HepG2 (cell line): ENCODE measurements around the gene SLC7A8. TPM values are rescaled to one million over a fixed set of nuclear protein-coding genes. Genes with fewer than 3 reads are reported as not detected.
A peak's percentile ranks its signal among the peaks of the same experiment; 100 is the strongest.
"Not testable (repeated sequence)": the region's sequence is repeated elsewhere in the genome, so short reads cannot be mapped to it uniquely, and the experiment has no call there.

Experiments
- ATAC-seq: fragments of 200-7000 bp; cut with Tn5 transposase; 3 replicates; pipeline ENCODE4 v1.9.1; 2020; ENCODE audit warnings: mild to moderate bottlenecking, moderate library complexity
- BruUV-seq: library from RNA; stranded (reverse); fragments of 400-500 nt; replicated peaks from 2 replicates; lab custom pipeline; 2021; lab: Mats Ljungman, UMichigan
- CTCF ChIA-PET: fragments of 300-600 bp; formaldehyde crosslinking; extraction: SDS; loops from one replicate; lab custom pipeline; 2021; ENCODE audit warnings: low total read pairs, inconsistent platforms, low intra/inter-chr PET ratio; lab: Yijun Ruan, JAX
- POLR2A ChIA-PET: fragments of 350-600 bp; sonication (Branson Sonifier 250); formaldehyde crosslinking; loops from one replicate; lab custom pipeline; 2020; ENCODE audit warnings: antibody characterized with exemption, inconsistent platforms; lab: Yijun Ruan, JAX
- DNase-seq: peaks from one replicate; pipeline ENCODE4 v3.0.0-alpha.2; 2015; ENCODE audit warnings: low spot score
- FAIRE-seq: peaks from 3 replicates; lab custom pipeline; 2011; peaks lifted over from hg19 to GRCh38; lab: Jason Lieb, UNC
- H2AFZ ChIP-seq: one replicate; pipeline ENCODE4 v1.6.1; 2011; ENCODE audit warnings: low read length, inconsistent platforms
- H3K27ac ChIP-seq: fragments of 300-600 bp; 3 replicates; pipeline ENCODE4 v1.8.0; 2011; ENCODE audit warnings: mixed run types, mild to moderate bottlenecking, mixed read lengths, low read length, inconsistent platforms; ENCODE audit not compliant: insufficient read depth; ENCODE audit errors: extremely low read length
- H3K27me3 ChIP-seq, 2 experiments: fragments of 200-600 bp in 1 of 2; 2 replicates in 1 of 2; 3 replicates in 1 of 2; pipeline versions ENCODE4 v1.6.0 to v1.8.0; 2011; ENCODE audit warnings: low read length in 2 of 2, mild to moderate bottlenecking in 2 of 2, moderate library complexity in 2 of 2, inconsistent platforms in 1 of 2; ENCODE audit not compliant: insufficient read depth in 2 of 2, control insufficient read depth in 1 of 2
- H3K36me3 ChIP-seq, 2 experiments: fragments of 200-600 bp in 1 of 2; replicated peaks in 1 of 2; 2 replicates in 1 of 2; 3 replicates in 1 of 2; pipeline versions ENCODE4 v1.5.1 to v1.8.0; 2011; ENCODE audit warnings: low read length in 2 of 2, inconsistent platforms in 1 of 2; ENCODE audit not compliant: insufficient read depth in 2 of 2, control insufficient read depth in 1 of 2
- H3K4me1 ChIP-seq: 2 replicates; pipeline ENCODE4 v1.5.1; 2012; ENCODE audit warnings: low read length, inconsistent platforms; ENCODE audit not compliant: insufficient read depth
- H3K4me2 ChIP-seq: 2 replicates; pipeline ENCODE4 v1.6.0; 2011; ENCODE audit warnings: low read depth, low read length, inconsistent platforms
- H3K4me3 ChIP-seq, 3 experiments: fragments of 200-600 bp in 1 of 3; sonication (generic), shearing (Covaris generic) in 1 of 3; replicated peaks in 1 of 3; 2 replicates each; pipeline ENCODE4 v1.5.1; 2011 to 2016; ENCODE audit warnings: low read length in 3 of 3, inconsistent platforms in 2 of 3, low read depth in 2 of 3, mild to moderate bottlenecking in 2 of 3, control low read depth in 1 of 3, mixed read lengths in 1 of 3; ENCODE audit not compliant: insufficient read depth in 1 of 3
- H3K79me2 ChIP-seq: one replicate; pipeline ENCODE4 v1.6.1; 2011; ENCODE audit warnings: low read length, inconsistent platforms; ENCODE audit not compliant: insufficient read depth
- H3K9ac ChIP-seq: 2 replicates; pipeline ENCODE4 v1.6.0; 2011; ENCODE audit warnings: mild to moderate bottlenecking, low read depth, low read length, inconsistent platforms; ENCODE audit not compliant: insufficient read depth
- H3K9me3 ChIP-seq: 2 replicates; pipeline ENCODE4 v1.5.1; 2012; ENCODE audit warnings: mild to moderate bottlenecking, low read length
- H4K20me1 ChIP-seq: 2 replicates; pipeline ENCODE4 v1.6.0; 2011; ENCODE audit warnings: inconsistent platforms, mild to moderate bottlenecking, low read length, moderate library complexity; ENCODE audit not compliant: insufficient read depth
- CBX2 ChIP-seq, 2 experiments: fragments of 200-600 bp in 1 of 2; sonication (generic); formaldehyde crosslinking in 1 of 2; IDR thresholded peaks; 2 replicates each; pipeline versions ENCODE4 v1.7.0 to v1.8.1; 2018 to 2022; ENCODE audit warnings: low read depth in 2 of 2, low read length in 1 of 2, mild to moderate bottlenecking in 1 of 2, missing genetic modification reagents in 1 of 2
- ELF1 ChIP-seq: sonication (generic); formaldehyde crosslinking; IDR thresholded peaks from 2 replicates; pipeline ENCODE4 v1.4.0; 2020; ENCODE audit warnings: missing genetic modification reagents
- HES4 ChIP-seq: sonication (generic); formaldehyde crosslinking; IDR thresholded peaks from 2 replicates; pipeline ENCODE4 v1.9.0; 2021; ENCODE audit warnings: mild to moderate bottlenecking, missing genetic modification reagents, borderline replicate concordance
- IKZF4 ChIP-seq: sonication (generic); formaldehyde crosslinking; IDR thresholded peaks from 2 replicates; pipeline ENCODE4 v1.5.1; 2020; ENCODE audit warnings: borderline replicate concordance, mild to moderate bottlenecking, low read depth, missing genetic modification reagents; ENCODE audit errors: not compliant biosample characterization
- TEAD3 ChIP-seq: optimal IDR thresholded peaks from 2 replicates; pipeline ENCODE3; 2016; ENCODE audit warnings: borderline replicate concordance
- WGBS: methylation state at CpG from one replicate; pipeline ENCODE4 v1.1.6; 2017; ENCODE audit warnings: low lambda C conversion rate; 5-methylcytosine and 5-hydroxymethylcytosine counted together
- in situ Hi-C: cut with HindIII; loops from 2 replicates; pipeline ENCODE4 v1.10.0; 2017; ENCODE audit warnings: low pct_unique_long_range_greater_than_20kb; ENCODE audit not compliant: extremely low pct_ligation_motif_present
- intact Hi-C: fragments of 100-400 bp; cut with micrococcal nuclease; formaldehyde crosslinking; loops from one replicate; pipeline ENCODE4 v1.10.0; 2022; ENCODE audit not compliant: unreplicated experiment
- polyA plus RNA-seq, 8 experiments: library from polyadenylated mRNA; depleted of rRNA in 3 of 8; stranded (reverse) in 7 of 8; unstranded in 1 of 8; fragments of >200 nt; fragmentation: Illumina TruSeq in 4 of 8; extraction: Trizol in 4 of 8; gene quantifications; 2 replicates each; pipeline versions ENCODE4 v1.2.1 to v1.2.3, GENCODE V29; 2011 to 2016; ENCODE audit warnings: low read depth in 4 of 8, missing spikeins in 1 of 8, mixed read lengths in 1 of 8; ENCODE audit not compliant: insufficient read depth in 1 of 8
- total RNA-seq, 5 experiments: library from RNA; depleted of rRNA; stranded (reverse); fragments of >200 nt; fragmentation: Illumina TruSeq; extraction: Trizol; gene quantifications; 2 replicates each; pipeline ENCODE4 v1.2.3, GENCODE V29; 2016; ENCODE audit warnings: low read depth in 1 of 5
- TF ChIP-seq, protein P1 (sequence below): sonication (generic); IDR thresholded peaks from 2 replicates; pipeline ENCODE4 v1.6.1; 2016; ENCODE audit warnings: low read depth, borderline replicate concordance
- TF ChIP-seq, protein P2 (sequence below): sonication (generic); formaldehyde crosslinking; IDR thresholded peaks from 2 replicates; pipeline ENCODE4 v1.9.0; 2021; ENCODE audit warnings: mild to moderate bottlenecking, missing genetic modification reagents

SLC7A8 gene
- total and polyA plus RNA-seq, 2 of the 13 experiments (the other 11 are each of a cell fraction or from before 2014, with no cell fraction given): 0.25 TPM; not detected in 1

DNA sequence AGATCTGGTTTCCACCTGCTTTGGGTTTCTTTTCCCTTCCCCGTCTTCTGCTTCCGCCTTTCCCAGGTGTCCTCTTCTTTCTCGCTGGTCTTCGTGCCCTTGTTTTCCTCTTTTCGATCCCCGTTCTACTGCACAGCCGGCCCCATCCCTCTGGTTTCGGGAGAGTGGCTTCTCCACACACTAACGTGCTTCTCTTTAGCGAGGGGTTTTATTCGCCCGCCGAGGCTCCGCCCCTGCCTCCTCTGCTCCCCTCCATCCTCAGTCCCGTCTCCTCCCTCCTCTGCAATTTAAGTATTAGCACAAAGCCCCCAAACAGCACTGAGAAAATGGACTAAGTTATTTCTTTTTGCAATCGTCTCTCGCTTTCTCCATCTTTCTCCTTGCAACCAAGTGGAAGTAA lies at the start of gene SLC7A8 (continued):
- TF ChIP-seq CBX2 (IDR thresholded peaks at IDR 0.05; ENCODE audit: low read depth, low read length): 0 out of 2 replicates have a peak, but pooled peaks have one; percentile 15
- TF ChIP-seq CBX2 (CRISPR knock-in tag; IDR thresholded peaks at IDR 0.05; ENCODE audit: low read depth): no peak; the same call in 1 of the 2 replicates
- TF ChIP-seq HES4: 0 out of 2 replicates have a peak, but pooled peaks have one; percentile 26
- TF ChIP-seq IKZF4 (CRISPR knock-in tag): no peak
- no peak for TF ChIP-seq ELF1

DNA sequence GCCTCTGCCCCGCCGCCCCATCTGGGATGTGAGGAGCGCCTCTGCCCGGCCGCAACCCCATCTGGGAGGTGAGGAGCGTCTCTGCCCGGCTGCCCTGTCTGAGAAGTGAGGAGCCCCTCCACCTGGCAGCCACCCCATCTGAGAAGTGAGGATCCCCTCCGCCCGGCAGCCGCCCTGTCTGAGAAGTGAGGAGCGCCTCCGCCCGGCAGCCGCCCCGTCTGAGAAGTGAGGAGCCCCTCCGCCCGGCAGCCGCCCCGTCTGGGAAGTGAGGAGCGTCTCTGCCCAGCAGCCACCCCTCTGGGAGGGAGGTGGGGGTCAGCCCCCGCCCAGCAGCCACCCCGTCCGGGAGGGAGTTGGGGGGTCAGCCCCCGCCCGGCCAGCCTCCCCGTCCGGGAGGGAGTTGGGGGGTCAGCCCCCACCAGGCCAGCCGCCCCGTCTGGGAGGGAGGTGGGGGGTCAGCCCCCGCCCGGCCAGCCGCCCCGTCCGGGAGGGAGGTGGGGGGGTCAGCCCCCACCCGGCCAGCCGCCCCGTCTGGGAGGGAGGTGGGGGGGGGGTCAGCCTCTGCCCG lies 48.9 kb upstream of the SLC7A8 start:
- H3K27ac ChIP-seq, in situ Hi-C loops, BruUV-seq, H3K4me1 ChIP-seq, H3K4me3 ChIP-seq, POLR2A ChIA-PET, H3K4me2 ChIP-seq, DNase-seq, H3K9ac ChIP-seq, H3K27me3 ChIP-seq, H4K20me1 ChIP-seq, intact Hi-C loops, FAIRE-seq, CTCF ChIA-PET, H2AFZ ChIP-seq, H3K79me2 ChIP-seq, ATAC-seq, H3K9me3 ChIP-seq, H3K36me3 ChIP-seq: not testable (repeated sequence)
- whole genome bisulfite sequencing: 86% methylated on average over 38 of the region's 38 CpGs

DNA sequence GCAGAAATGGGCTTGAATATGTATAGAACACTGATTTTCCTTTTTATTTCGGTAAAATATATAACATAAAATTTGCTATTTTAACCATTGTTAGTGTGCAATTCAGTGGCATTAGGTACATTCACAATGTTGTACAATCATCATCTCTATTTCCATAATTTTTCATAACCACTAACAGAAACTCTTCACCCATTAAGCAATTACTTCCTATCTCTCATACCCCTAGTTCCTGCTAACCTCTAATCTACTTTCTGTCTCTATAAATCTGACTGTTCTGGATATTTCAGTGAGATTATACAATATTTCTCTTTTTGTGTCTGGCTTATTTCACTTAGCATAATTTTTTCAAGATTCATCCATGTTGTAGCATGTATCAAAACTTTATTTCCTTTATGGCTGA lies 45.4 kb upstream of the SLC7A8 start:
- H3K4me2 ChIP-seq: no peak overlapping the region
- DNase-seq (no peak), FAIRE-seq (no peak), ATAC-seq (no peak)
- H3K9me3 ChIP-seq: no peaks in the 10 kb centered on the region
- no peaks in the 10 kb centered on the region for H3K36me3 ChIP-seq
- 0 out of 5 replicates have a peak, but pooled peaks cover 0 to 2% of the 10 kb centered on the region in 2 experiments for H3K27me3 ChIP-seq
- intact Hi-C loops (no loop called here), in situ Hi-C loops (no loop called here)
- CTCF ChIA-PET: no interaction called here
- no peak overlapping the region for H3K27ac ChIP-seq
- H3K4me1 ChIP-seq: no peaks in the 10 kb centered on the region
- WGBS: 3% methylated on average over 1 of the region's 1 CpG
- H3K9ac ChIP-seq: no peak overlapping the region
- H3K4me3 ChIP-seq: no peak overlapping the region
- H4K20me1 ChIP-seq: no peaks in the 10 kb centered on the region
- no peak overlapping the region for H2AFZ ChIP-seq
- no peaks in the 10 kb centered on the region for H3K79me2 ChIP-seq
- POLR2A ChIA-PET: no interaction called here
- BruUV-seq: no TSS peak
- no peak for TF ChIP-seq TEAD3 (CRISPR knock-in tag)
- TF ChIP-seq, protein P1, sequence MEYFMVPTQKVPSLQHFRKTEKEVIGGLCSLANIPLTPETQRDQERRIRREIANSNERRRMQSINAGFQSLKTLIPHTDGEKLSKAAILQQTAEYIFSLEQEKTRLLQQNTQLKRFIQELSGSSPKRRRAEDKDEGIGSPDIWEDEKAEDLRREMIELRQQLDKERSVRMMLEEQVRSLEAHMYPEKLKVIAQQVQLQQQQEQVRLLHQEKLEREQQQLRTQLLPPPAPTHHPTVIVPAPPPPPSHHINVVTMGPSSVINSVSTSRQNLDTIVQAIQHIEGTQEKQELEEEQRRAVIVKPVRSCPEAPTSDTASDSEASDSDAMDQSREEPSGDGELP: no peak
- TF ChIP-seq, protein P2, sequence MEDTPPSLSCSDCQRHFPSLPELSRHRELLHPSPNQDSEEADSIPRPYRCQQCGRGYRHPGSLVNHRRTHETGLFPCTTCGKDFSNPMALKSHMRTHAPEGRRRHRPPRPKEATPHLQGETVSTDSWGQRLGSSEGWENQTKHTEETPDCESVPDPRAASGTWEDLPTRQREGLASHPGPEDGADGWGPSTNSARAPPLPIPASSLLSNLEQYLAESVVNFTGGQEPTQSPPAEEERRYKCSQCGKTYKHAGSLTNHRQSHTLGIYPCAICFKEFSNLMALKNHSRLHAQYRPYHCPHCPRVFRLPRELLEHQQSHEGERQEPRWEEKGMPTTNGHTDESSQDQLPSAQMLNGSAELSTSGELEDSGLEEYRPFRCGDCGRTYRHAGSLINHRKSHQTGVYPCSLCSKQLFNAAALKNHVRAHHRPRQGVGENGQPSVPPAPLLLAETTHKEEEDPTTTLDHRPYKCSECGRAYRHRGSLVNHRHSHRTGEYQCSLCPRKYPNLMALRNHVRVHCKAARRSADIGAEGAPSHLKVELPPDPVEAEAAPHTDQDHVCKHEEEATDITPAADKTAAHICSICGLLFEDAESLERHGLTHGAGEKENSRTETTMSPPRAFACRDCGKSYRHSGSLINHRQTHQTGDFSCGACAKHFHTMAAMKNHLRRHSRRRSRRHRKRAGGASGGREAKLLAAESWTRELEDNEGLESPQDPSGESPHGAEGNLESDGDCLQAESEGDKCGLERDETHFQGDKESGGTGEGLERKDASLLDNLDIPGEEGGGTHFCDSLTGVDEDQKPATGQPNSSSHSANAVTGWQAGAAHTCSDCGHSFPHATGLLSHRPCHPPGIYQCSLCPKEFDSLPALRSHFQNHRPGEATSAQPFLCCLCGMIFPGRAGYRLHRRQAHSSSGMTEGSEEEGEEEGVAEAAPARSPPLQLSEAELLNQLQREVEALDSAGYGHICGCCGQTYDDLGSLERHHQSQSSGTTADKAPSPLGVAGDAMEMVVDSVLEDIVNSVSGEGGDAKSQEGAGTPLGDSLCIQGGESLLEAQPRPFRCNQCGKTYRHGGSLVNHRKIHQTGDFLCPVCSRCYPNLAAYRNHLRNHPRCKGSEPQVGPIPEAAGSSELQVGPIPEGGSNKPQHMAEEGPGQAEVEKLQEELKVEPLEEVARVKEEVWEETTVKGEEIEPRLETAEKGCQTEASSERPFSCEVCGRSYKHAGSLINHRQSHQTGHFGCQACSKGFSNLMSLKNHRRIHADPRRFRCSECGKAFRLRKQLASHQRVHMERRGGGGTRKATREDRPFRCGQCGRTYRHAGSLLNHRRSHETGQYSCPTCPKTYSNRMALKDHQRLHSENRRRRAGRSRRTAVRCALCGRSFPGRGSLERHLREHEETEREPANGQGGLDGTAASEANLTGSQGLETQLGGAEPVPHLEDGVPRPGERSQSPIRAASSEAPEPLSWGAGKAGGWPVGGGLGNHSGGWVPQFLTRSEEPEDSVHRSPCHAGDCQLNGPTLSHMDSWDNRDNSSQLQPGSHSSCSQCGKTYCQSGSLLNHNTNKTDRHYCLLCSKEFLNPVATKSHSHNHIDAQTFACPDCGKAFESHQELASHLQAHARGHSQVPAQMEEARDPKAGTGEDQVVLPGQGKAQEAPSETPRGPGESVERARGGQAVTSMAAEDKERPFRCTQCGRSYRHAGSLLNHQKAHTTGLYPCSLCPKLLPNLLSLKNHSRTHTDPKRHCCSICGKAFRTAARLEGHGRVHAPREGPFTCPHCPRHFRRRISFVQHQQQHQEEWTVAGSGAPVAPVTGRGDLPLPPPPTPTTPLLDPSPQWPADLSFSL (CRISPR knock-in tag): no peak
